ENCODE measurements around the gene TMEM87A. TPM values are rescaled to one million over a fixed set of nuclear protein-coding genes. Genes with fewer than 3 reads are reported as not detected.

Gene TMEM87A
- total RNA-seq, 4 donors from 2014 or later = 51.1 to 58.6 (median 55.7) TPM

GRCh38 chr15:42286445-42287029, 13.3 kb upstream of the TMEM87A start:
- WGBS, 2 donors = 87 to 93% methylated on average over 4 of the region's 4 CpGs
- TF ChIP-seq CTCF (IDR thresholded peaks at IDR 0.05) (no peak), POLR2A (IDR thresholded peaks at IDR 0.05) (no peak), EP300 (IDR thresholded peaks at IDR 0.05) (no peak)
- Histone ChIP-seq H3K36me3 (peaks cover 0 to 87% (median 0%) of the 10 kb centered on the region in 3 donors), H3K4me1 (no peaks in the 10 kb centered on the region), H3K4me3 (no peak overlapping the region), H3K9me3 (no peaks in the 10 kb centered on the region), H3K27me3 (no peaks in the 10 kb centered on the region), H3K27ac (no peak overlapping the region)
- no peak for DNase-seq (ENCODE audit: low spot score in 2 of 2)

- Histone ChIP-seq H3K4me1 (no peaks in the 10 kb centered on the region), H3K36me3 (peaks cover 0 to 87% (median 0%) of the 10 kb centered on the region in 3 donors), H3K9me3 (no peaks in the 10 kb centered on the region), H3K4me3 (no peak overlapping the region), H3K27me3 (no peaks in the 10 kb centered on the region), H3K27ac (no peak overlapping the region)
- 85 to 97% methylated on average over 1 of the region's 1 CpG for WGBS, 2 donors
- no peak for TF ChIP-seq CTCF (IDR thresholded peaks at IDR 0.05)
- no peak for TF ChIP-seq EP300 (IDR thresholded peaks at IDR 0.05)
- TF ChIP-seq POLR2A (IDR thresholded peaks at IDR 0.05) = no peak
- no peak for DNase-seq (ENCODE audit: low spot score in 2 of 2)
Observed at GRCh38 chr15:42285034-42285433, 11.8 kb upstream of the TMEM87A start.

- Histone ChIP-seq H3K9me3 (no peaks in the 10 kb centered on the region), H3K4me1 (no peaks in the 10 kb centered on the region), H3K4me3 (no peak overlapping the region), H3K27me3 (no peaks in the 10 kb centered on the region), H3K36me3 (peaks cover 0 to 87% (median 0%) of the 10 kb centered on the region in 3 donors), H3K27ac (no peak overlapping the region)
- TF ChIP-seq POLR2A (IDR thresholded peaks at IDR 0.05) (no peak), CTCF (IDR thresholded peaks at IDR 0.05) (no peak), EP300 (IDR thresholded peaks at IDR 0.05) (no peak)
- no peak for DNase-seq (ENCODE audit: low spot score in 2 of 2)
Observed at GRCh38 chr15:42284551-42284950, 11.3 kb upstream of the TMEM87A start.

- WGBS, 2 donors = 86 to 94% methylated on average over 3 of the region's 3 CpGs
- Histone ChIP-seq H3K27me3 (no peaks in the 10 kb centered on the region), H3K36me3 (peaks cover 0 to 87% (median 0%) of the 10 kb centered on the region in 3 donors), H3K4me3 (no peak overlapping the region), H3K4me1 (no peaks in the 10 kb centered on the region), H3K27ac (no peak overlapping the region), H3K9me3 (no peaks in the 10 kb centered on the region)
- TF ChIP-seq POLR2A (IDR thresholded peaks at IDR 0.05) (no peak), CTCF (IDR thresholded peaks at IDR 0.05) (no peak), EP300 (IDR thresholded peaks at IDR 0.05) (no peak)
- DNase-seq (ENCODE audit: low spot score in 2 of 2) = no peak
Observed at GRCh38 chr15:42283671-42284070, 10.4 kb upstream of the TMEM87A start.

GRCh38 chr15:42282926-42283325, 9.7 kb upstream of the TMEM87A start:
- TF ChIP-seq POLR2A (IDR thresholded peaks at IDR 0.05) (no peak), EP300 (IDR thresholded peaks at IDR 0.05) (no peak), CTCF (IDR thresholded peaks at IDR 0.05) (no peak)
- no peaks in the 10 kb centered on the region for H3K27me3 ChIP-seq
- H3K4me3 ChIP-seq = no peak overlapping the region
- peaks cover 0 to 85% (median 0%) of the 10 kb centered on the region in 3 donors for H3K36me3 ChIP-seq
- no peak overlapping the region for H3K27ac ChIP-seq
- DNase-seq (ENCODE audit: low spot score in 2 of 2) = no peak
- no peaks in the 10 kb centered on the region for H3K4me1 ChIP-seq
- H3K9me3 ChIP-seq = no peaks in the 10 kb centered on the region
- 58 to 60% methylated on average over 5 of the region's 5 CpGs for WGBS, 2 donors
